HG03135 (cell line): Measurements from ENCODE around the gene DPP9.

Experiments used
- ATAC-seq: cut with Tn5 transposase; IDR thresholded peaks from one replicate; pipeline ENCODE4 v1.9.1; 2021; ENCODE audit warnings: mild to moderate bottlenecking, moderate library complexity; ENCODE audit not compliant: unreplicated experiment

DPP9 gene

DNA sequence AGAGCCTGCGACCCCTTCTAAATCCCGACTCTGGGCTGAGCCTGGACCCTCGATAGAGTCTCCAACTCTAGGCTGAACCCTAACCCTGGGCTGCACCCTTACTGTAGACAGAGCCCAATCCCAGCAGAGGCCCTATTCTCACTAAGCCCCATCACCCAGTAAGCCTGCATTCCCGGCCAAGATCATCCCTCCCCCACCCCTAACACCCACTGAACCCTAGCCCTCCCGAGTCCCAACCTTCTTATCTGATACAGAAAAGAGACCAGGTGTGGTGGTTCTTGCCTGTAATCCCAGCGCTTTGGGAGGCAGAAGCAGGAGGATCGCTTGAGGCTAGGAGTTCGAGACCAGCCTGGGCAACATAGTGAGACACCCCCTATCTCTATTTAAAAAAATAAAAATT lies 86.9 kb downstream of the DPP9 start:
- no peak for ATAC-seq

DNA sequence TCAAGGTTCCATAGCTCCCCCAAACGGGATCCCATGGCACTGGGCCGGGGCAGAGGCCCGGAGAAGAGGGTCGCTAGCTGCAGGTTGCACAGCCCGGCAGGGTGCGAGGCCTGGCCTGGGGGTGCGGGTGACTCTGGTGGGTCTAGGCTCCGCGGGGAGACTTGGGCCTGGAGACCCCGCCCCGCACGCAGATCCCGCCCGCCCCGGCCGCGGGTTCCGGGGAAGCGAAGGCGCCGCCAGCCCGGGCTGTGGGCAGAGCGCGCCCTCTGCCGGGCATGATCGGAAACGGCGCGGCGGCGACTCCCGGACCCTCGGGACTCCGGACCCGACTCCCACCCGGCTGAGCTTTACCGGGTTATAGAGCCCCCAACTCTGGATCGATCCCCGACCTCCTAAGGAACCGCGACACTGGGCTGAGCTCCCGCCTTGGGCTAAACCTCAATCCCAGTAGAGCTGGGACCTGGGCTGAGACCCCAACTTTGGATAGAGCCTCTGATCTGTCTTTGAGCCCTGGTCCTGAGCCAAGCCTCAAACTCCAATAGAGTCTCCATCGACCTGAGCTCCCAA lies 87.4 kb downstream of the DPP9 start:
- no peak for ATAC-seq

DNA sequence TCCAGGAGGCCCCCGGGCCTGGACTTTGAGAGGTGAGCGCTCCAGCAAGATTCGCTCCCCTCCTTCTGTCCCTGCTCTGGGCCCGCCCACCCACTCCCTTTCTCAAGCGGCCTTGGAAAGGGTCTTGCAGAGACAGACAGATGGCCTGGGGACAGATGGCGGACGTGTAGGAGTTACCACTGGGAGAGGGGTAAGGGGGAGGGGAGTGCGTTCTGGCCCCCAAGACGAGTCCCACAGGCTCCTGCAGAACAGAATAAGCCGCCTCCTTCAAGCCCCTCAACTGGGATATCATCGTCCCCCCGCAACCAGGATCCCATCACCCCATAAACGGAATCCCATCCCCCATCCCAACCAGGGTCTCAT lies 87.9 kb downstream of the DPP9 start:
- no peak for ATAC-seq

GRCh38 chr19:4633140-4633967 lies 90.3 kb downstream of the DPP9 start:
- no peak for ATAC-seq
